Cardiac fibroblast (primary cell): Measurements from ENCODE around the gene VAV2.

Source experiments
- DNase-seq, 2 donors: peaks; one replicate each; pipeline versions ENCODE4 v3.0.0 to v3.0.0-alpha.2; 2010; ENCODE audit warnings: low read depth in 2 of 2
- H3K4me3 ChIP-seq, 2 donors: replicated peaks in 1 of 2; 1 replicate in 1 of 2; 2 replicates in 1 of 2; pipeline ENCODE4 v1.5.1; 2011; ENCODE audit warnings: low read depth in 2 of 2, low read length in 2 of 2, mild to moderate bottlenecking in 2 of 2, moderate library complexity in 1 of 2
- CTCF ChIP-seq: IDR thresholded peaks from one replicate; pipeline ENCODE4 v1.5.1; 2011; ENCODE audit warnings: low read depth, mild to moderate bottlenecking, low read length, inconsistent platforms

The VAV2 gene

GRCh38 chr9:133780962-133781827, 210.9 kb downstream of the VAV2 start:
- no peak for DNase-seq
- no peak for TF ChIP-seq CTCF
- no peak overlapping the region for H3K4me3 ChIP-seq

DNA sequence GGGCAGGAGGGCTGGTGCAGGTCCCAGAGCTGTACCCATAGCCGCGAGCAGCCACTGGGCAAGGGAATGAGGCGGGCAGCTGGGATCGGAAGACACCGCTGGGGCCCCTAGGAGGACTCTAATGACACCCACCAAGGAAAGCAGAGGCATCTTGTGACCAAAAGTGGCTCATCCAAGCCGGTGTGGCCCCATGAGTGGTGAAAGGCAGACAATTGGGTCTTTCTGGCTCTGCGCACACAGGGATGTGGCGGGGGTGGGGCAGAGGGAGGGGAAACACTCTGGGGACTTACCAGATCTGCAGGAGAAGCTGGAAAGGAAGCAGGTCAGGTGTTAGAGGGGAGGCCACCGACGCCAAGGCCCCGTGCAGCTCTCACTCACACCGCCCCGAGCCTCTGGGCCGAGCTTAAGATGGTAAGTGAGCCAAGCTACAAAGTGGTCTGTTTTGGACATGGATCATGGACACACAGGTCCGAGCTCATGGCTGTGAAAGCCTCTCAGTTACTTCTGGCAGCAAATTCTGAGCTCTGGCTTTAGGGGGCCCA, 211.6 kb downstream of the VAV2 start:
- H3K4me3 ChIP-seq: no peak overlapping the region
- TF ChIP-seq CTCF: no peak
- DNase-seq: no peak

- H3K4me3 ChIP-seq: no peak overlapping the region
- no peak for DNase-seq
- no peak for TF ChIP-seq CTCF
Observed at GRCh38 chr9:133779516-133780403, 212.4 kb downstream of the VAV2 start.

DNA sequence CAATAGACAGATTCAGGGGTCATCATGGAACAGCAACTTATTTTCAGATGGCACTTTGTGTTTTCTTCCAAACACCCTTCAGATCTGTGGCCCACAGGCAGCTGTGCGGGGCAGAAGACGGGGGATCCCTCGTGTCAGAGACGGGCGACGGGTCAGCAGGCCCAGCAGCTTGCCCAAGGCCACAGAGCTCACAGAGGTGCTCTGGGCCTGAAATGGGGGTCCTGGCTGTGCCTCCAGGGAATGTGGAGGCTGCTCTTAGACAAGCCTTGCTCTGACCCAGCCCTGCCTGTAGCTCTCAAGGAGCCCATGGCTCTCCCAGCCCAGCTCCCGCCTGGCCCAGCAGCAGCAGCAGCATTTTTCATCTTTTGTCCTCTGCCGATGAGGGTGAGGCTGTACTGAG, 213.0 kb downstream of the VAV2 start:
- no peak for TF ChIP-seq CTCF
- DNase-seq: no peak
- no peak overlapping the region for H3K4me3 ChIP-seq

DNA sequence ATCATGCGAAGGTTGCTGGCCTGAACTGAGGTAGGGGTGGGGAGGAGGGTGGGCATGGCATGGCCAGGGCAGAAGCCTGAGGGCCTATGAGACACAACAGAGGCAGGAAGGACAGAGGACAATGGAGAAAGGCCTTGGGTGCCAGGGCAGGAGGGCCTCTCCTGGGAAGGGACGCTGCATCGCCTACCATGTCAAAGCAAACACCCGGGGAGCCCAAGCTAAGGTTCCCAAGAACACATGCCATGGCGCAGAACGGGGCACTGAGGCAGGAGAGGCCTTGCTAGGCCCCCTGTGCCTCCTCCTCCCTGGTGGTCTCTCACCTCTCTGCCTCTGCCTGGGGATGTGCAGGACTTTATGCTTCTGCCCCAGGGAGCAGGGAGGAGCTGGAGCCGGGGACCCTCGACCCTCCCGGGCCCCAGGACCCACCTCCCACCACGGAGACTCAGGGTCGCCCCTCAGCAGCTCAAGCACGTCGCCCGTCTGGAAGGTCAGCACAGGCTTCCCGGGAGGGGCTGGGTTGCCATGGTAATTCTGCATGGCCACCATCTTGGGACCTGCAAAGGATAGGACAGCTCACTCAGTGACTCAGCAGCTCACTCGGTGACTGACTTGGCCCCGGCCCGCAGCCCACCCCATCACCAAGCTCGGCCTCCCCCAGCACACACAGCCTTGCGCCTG, 213.6 kb downstream of the VAV2 start:
- H3K4me3 ChIP-seq: no peak overlapping the region
- TF ChIP-seq CTCF: no peak
- DNase-seq: no peak

DNA sequence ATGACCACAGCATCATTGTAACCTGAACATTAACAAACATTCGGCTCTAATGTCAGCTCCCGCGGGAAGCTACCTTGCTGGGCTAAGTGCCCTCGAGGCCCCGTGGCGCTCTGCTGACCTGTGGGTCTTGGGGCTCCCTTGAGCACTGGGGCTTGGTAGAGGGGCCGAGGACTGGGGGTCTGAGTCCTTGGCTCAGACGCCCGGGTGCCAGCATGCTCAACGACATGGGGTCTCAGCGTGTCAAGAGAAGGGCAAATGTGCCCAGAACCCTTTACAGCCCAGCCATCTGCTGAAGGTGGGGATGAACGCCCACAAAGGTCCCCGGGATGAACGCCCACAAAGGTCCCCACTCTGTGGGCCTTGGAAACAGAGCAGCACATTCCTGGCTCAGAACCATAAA, 214.3 kb downstream of the VAV2 start:
- TF ChIP-seq CTCF: no peak
- DNase-seq: no peak
- no peak overlapping the region for H3K4me3 ChIP-seq
